Right lobe of liver (tissue), 4 donors: ENCODE measurements around the gene AMPH.

Experiments
- CTCF ChIP-seq, 4 donors: fragments of 200-600 bp in 3 of 4; fragments of 450-650 bp in 1 of 4; IDR thresholded peaks; one replicate each; pipeline versions ENCODE4 v1.5.1 to v1.8.0; 2016 to 2022; ENCODE audit warnings: antibody characterized with exemption in 4 of 4, mild to moderate bottlenecking in 2 of 4
- POLR2A ChIP-seq: fragments of 450-650 bp; IDR thresholded peaks from one replicate; pipeline ENCODE4 v1.6.1; 2017; ENCODE audit warnings: antibody characterized with exemption, mild to moderate bottlenecking
- donor health status: DM: no; HTN: no; CAD: no.
- donor health status: DM: no; HTN: no; CAD: no.
- donor health status: DM: no; HTN: yes; CAD: no.

GRCh38 chr7:38463277-38464225 lies 167.6 kb downstream of the AMPH start:
- TF ChIP-seq CTCF (IDR thresholded peaks at IDR 0.05) = no peak
- TF ChIP-seq POLR2A = no peak
